ENCODE results near the gene FCER1G.

FCER1G gene

GRCh38 chr1:161185732-161186311 lies 29.3 kb upstream of the FCER1G start:
- Histone ChIP-seq H3K79me2 (ENCODE audit: insufficient read depth, low read length) (no peaks in the 10 kb centered on the region), H3K4me1 (ENCODE audit: insufficient read depth, low read length, severe bottlenecking) (peaks cover 40% of the 10 kb centered on the region), H3K4me3 (ENCODE audit: low read depth, low read length, poor library complexity, severe bottlenecking) (peak overlapping the region; percentile 6), H3K9ac (ENCODE audit: low read length) (peak overlapping the region; percentile 11; the same call in 1 of the 2 replicates), H3K4me2 (ENCODE audit: low read length) (peak overlapping the region; percentile 44), H4K20me1 (ENCODE audit: insufficient read depth, low read length) (no peaks in the 10 kb centered on the region), H3K27ac (ENCODE audit: low read depth, low read length, poor library complexity, severe bottlenecking) (peak overlapping the region; percentile 85), H3K9me2 (ENCODE audit: low read depth, low read length) (no peaks in the 10 kb centered on the region), H2AFZ (ENCODE audit: low read length) (0 out of 2 replicates have a peak overlapping the region, but pooled peaks have one; percentile 7), H3K9me3 (ENCODE audit: low read length) (no peaks in the 10 kb centered on the region), H3F3A (ENCODE audit: insufficient read depth, low read length) (0 out of 2 replicates have a peak, but pooled peaks cover 4% of the 10 kb centered on the region), H3K27me3 (ENCODE audit: insufficient read depth, low read length) (no peaks in the 10 kb centered on the region), H3K36me3 (ENCODE audit: insufficient read depth, low read length) (no peaks in the 10 kb centered on the region)
- TF ChIP-seq EZH2 (IDR thresholded peaks at IDR 0.05; ENCODE audit: borderline replicate concordance, low read length) (no peak), CTCF (IDR thresholded peaks at IDR 0.05; ENCODE audit: low read length) (no peak)

- H3K27me3 ChIP-seq (ENCODE audit: insufficient read depth, low read length), result no peaks in the 10 kb centered on the region
Observed at GRCh38 chr1:161187311-161187710, 27.8 kb upstream of the FCER1G start.

GRCh38 chr1:161188381-161188780 lies 26.7 kb upstream of the FCER1G start:
- Histone ChIP-seq H4K20me1 (ENCODE audit: insufficient read depth, low read length) (no peaks in the 10 kb centered on the region), H3K36me3 (ENCODE audit: insufficient read depth, low read length) (no peaks in the 10 kb centered on the region), H3K9me2 (ENCODE audit: low read depth, low read length) (no peaks in the 10 kb centered on the region), H2AFZ (ENCODE audit: low read length) (no peak overlapping the region), H3F3A (ENCODE audit: insufficient read depth, low read length) (0 out of 2 replicates have a peak, but pooled peaks cover 4% of the 10 kb centered on the region), H3K27ac (ENCODE audit: low read depth, low read length, poor library complexity, severe bottlenecking) (no peak overlapping the region), H3K4me3 (ENCODE audit: low read depth, low read length, poor library complexity, severe bottlenecking) (no peak overlapping the region), H3K9me3 (ENCODE audit: low read length) (no peaks in the 10 kb centered on the region), H3K4me1 (ENCODE audit: insufficient read depth, low read length, severe bottlenecking) (peaks cover 35% of the 10 kb centered on the region), H3K79me2 (ENCODE audit: insufficient read depth, low read length) (no peaks in the 10 kb centered on the region), H3K27me3 (ENCODE audit: insufficient read depth, low read length) (no peaks in the 10 kb centered on the region), H3K4me2 (ENCODE audit: low read length) (no peak overlapping the region), H3K9ac (ENCODE audit: low read length) (no peak overlapping the region)
- TF ChIP-seq CTCF (IDR thresholded peaks at IDR 0.05; ENCODE audit: low read length) (no peak), EZH2 (IDR thresholded peaks at IDR 0.05; ENCODE audit: borderline replicate concordance, low read length) (no peak)

More at GRCh38 chr1:161187311-161187710, 27.8 kb upstream of the FCER1G start:
- H3K4me1 ChIP-seq (ENCODE audit: insufficient read depth, low read length, severe bottlenecking), result peaks cover 37% of the 10 kb centered on the region
- no peaks in the 10 kb centered on the region for H3K79me2 ChIP-seq (ENCODE audit: insufficient read depth, low read length)
- H3K36me3 ChIP-seq (ENCODE audit: insufficient read depth, low read length), result no peaks in the 10 kb centered on the region
- H4K20me1 ChIP-seq (ENCODE audit: insufficient read depth, low read length), result no peaks in the 10 kb centered on the region
- H2AFZ ChIP-seq (ENCODE audit: low read length), result no peak overlapping the region
- 0 out of 2 replicates have a peak, but pooled peaks cover 4% of the 10 kb centered on the region for H3F3A ChIP-seq (ENCODE audit: insufficient read depth, low read length)
- no peaks in the 10 kb centered on the region for H3K9me3 ChIP-seq (ENCODE audit: low read length)
- TF ChIP-seq CTCF (IDR thresholded peaks at IDR 0.05; ENCODE audit: low read length), result no peak
- TF ChIP-seq EZH2 (IDR thresholded peaks at IDR 0.05; ENCODE audit: borderline replicate concordance, low read length), result no peak
- no peak overlapping the region for H3K4me2 ChIP-seq (ENCODE audit: low read length)
- H3K9ac ChIP-seq (ENCODE audit: low read length), result no peak overlapping the region
- peak overlapping the region; percentile 85 for H3K27ac ChIP-seq (ENCODE audit: low read depth, low read length, poor library complexity, severe bottlenecking)
- no peak overlapping the region for H3K4me3 ChIP-seq (ENCODE audit: low read depth, low read length, poor library complexity, severe bottlenecking)
- H3K9me2 ChIP-seq (ENCODE audit: low read depth, low read length), result no peaks in the 10 kb centered on the region
